ENCODE data around the gene NR2C2. TPM values are rescaled to one million over a fixed set of nuclear protein-coding genes. Genes with fewer than 3 reads are reported as not detected.

Gene NR2C2
- total and polyA plus RNA-seq, 10 of the 15 experiments (the other 5 are each of a cell fraction or from before 2014, with no cell fraction given): 2.7 to 30.3 (median 18.3) TPM

- no peak for TF ChIP-seq BCL3 (IDR thresholded peaks at IDR 0.05; ENCODE audit: borderline replicate concordance, insufficient read depth, low read depth, low read length, poor library complexity, severe bottlenecking)
- no peak for TF ChIP-seq STAT1 (conservative IDR thresholded peaks at IDR 0.05)
- no peak for TF ChIP-seq NRF1 (conservative IDR thresholded peaks at IDR 0.05; ENCODE audit: low read depth, low read length)
- TF ChIP-seq MLLT1 (IDR thresholded peaks at IDR 0.05): peak; percentile 37; the same call in 1 of the 2 replicates
- TF ChIP-seq STAT3 (IDR thresholded peaks at IDR 0.05; ENCODE audit: low read depth, low read length): no peak
- TF ChIP-seq KLF5 (IDR thresholded peaks at IDR 0.05; ENCODE audit: partially characterized antibody): no peak
- no peak for TF ChIP-seq MTA3 (IDR thresholded peaks at IDR 0.05; ENCODE audit: borderline replicate concordance, low read length)
- TF ChIP-seq NFYA (IDR thresholded peaks at IDR 0.05; ENCODE audit: borderline replicate concordance, low read depth, low read length): no peak
- TF ChIP-seq ZNF207 (IDR thresholded peaks at IDR 0.05; ENCODE audit: borderline replicate concordance): no peak
- TF ChIP-seq SMC3 (IDR thresholded peaks at IDR 0.05; ENCODE audit: borderline replicate concordance, low read length): peak; percentile 11; the same call in 1 of the 2 replicates
- no peak for TF ChIP-seq IRF3 (IDR thresholded peaks at IDR 0.05)
- no peak for TF ChIP-seq ZNF24 (IDR thresholded peaks at IDR 0.05)
- no peak for TF ChIP-seq SUZ12 (IDR thresholded peaks at IDR 0.05; ENCODE audit: unreplicated experiment)
- 0 out of 2 replicates have a peak, but pooled peaks have one; percentile 18 for TF ChIP-seq NR2F1 (conservative IDR thresholded peaks at IDR 0.05)
- TF ChIP-seq EZH2 (IDR thresholded peaks at IDR 0.05; ENCODE audit: borderline replicate concordance, control insufficient read depth, low read depth, low read length): no peak
- TF ChIP-seq CREM (IDR thresholded peaks at IDR 0.05; ENCODE audit: low read depth): peak; percentile 40; the same call in 1 of the 2 replicates
- no peak for TF ChIP-seq ZNF217 (IDR thresholded peaks at IDR 0.05)
- no peak for TF ChIP-seq MYB (IDR thresholded peaks at IDR 0.05; ENCODE audit: borderline replicate concordance, low read depth, low read length)
- TF ChIP-seq FOS (IDR thresholded peaks at IDR 0.05; ENCODE audit: borderline replicate concordance, extremely low read depth, insufficient read length): no peak
- TF ChIP-seq ESRRA (IDR thresholded peaks at IDR 0.05; ENCODE audit: low read length): no peak
- TF ChIP-seq CUX1 (IDR thresholded peaks at IDR 0.05; ENCODE audit: insufficient replicate concordance, low read depth, low read length): no peak
These were observed 41.6 kb downstream of the NR2C2 start (continued) for GRCh38 chr3:14988988-14989394.
